Islet precursor cell (in vitro differentiated cells): ENCODE results near the gene TBCEL.
A peak's percentile ranks its signal among the peaks of the same experiment; 100 is the strongest.

Experiments
- DNase-seq: peaks from one replicate; pipeline ENCODE4 v3.0.0-alpha.2; 2018

Gene TBCEL

GRCh38 chr11:121067026-121067425, 43.1 kb downstream of the TBCEL start:
- DNase-seq, result no peak

GRCh38 chr11:121067453-121067852, 43.6 kb downstream of the TBCEL start:
- DNase-seq, result no peak

GRCh38 chr11:121067962-121068647, 44.2 kb downstream of the TBCEL start:
- no peak for DNase-seq

- no peak for DNase-seq
Measured at GRCh38 chr11:121068787-121069186, 44.9 kb downstream of the TBCEL start.

- DNase-seq, result no peak
Measured at GRCh38 chr11:121070951-121071845, 47.3 kb downstream of the TBCEL start.

- DNase-seq, result peak; percentile 70
Measured at GRCh38 chr11:121071846-121072450, 48.0 kb downstream of the TBCEL start.

- DNase-seq, result no peak
Measured at GRCh38 chr11:121081321-121081720, 57.4 kb downstream of the TBCEL start.

GRCh38 chr11:121082219-121082618, 58.3 kb downstream of the TBCEL start:
- no peak for DNase-seq

- peak; percentile 68 for DNase-seq
Measured at GRCh38 chr11:121082670-121083069, 58.8 kb downstream of the TBCEL start.

- DNase-seq, result no peak
Measured at GRCh38 chr11:121086866-121087265, 63.0 kb downstream of the TBCEL start.

- DNase-seq, result no peak
Measured at GRCh38 chr11:121089566-121089965, 65.7 kb downstream of the TBCEL start.

- DNase-seq, result no peak
Measured at GRCh38 chr11:121090145-121090721, 66.3 kb downstream of the TBCEL start.

- no peak for DNase-seq
Measured at GRCh38 chr11:121091492-121092152, 67.7 kb downstream of the TBCEL start.

GRCh38 chr11:121095561-121095960, 71.7 kb downstream of the TBCEL start:
- DNase-seq, result no peak

- no peak for DNase-seq
Measured at GRCh38 chr11:121099364-121099763, 75.5 kb downstream of the TBCEL start.

GRCh38 chr11:121099885-121100284, 76.0 kb downstream of the TBCEL start:
- no peak for DNase-seq

- no peak for DNase-seq
Measured at GRCh38 chr11:121100943-121101342, 77.0 kb downstream of the TBCEL start, which contains the start of gene TECTA. Gene TECTA, plus strand, starts transcription at chr11:121101243. Its CDS starts 1,423 bp downstream, at chr11:121102666.

- no peak for DNase-seq
Measured at GRCh38 chr11:121104312-121104762, 80.4 kb downstream of the TBCEL start.

GRCh38 chr11:121105063-121105480, 81.2 kb downstream of the TBCEL start:
- DNase-seq, result no peak

- DNase-seq, result no peak
Measured at GRCh38 chr11:121105481-121106195, 81.7 kb downstream of the TBCEL start.

- DNase-seq, result no peak
Measured at GRCh38 chr11:121106812-121107211, 82.9 kb downstream of the TBCEL start.

GRCh38 chr11:121108413-121108812, 84.5 kb downstream of the TBCEL start:
- DNase-seq, result no peak
